Chondrocyte (in vitro differentiated cells): ENCODE data around the gene PYGO2. TPM values are rescaled to one million over a fixed set of nuclear protein-coding genes. Genes with fewer than 3 reads are reported as not detected.
A peak's percentile ranks its signal among the peaks of the same experiment; 100 is the strongest.
"Not testable (repeated sequence)": the region's sequence is repeated elsewhere in the genome, so short reads cannot be mapped to it uniquely, and the experiment has no call there.

ENCODE experiments used
- DNase-seq: peaks from one replicate; pipeline ENCODE4 v3.0.0; 2021; ENCODE audit warnings: mixed read lengths, low spot score
- H3K27ac Mint-ChIP-seq: one replicate; pipeline ENCODE4 v1.8.0; 2021; ENCODE audit warnings: mild to moderate bottlenecking, moderate library complexity, mixed read lengths; ENCODE audit not compliant: unreplicated experiment
- H3K27me3 Mint-ChIP-seq: 2 replicates; pipeline ENCODE4 v1.8.0; 2021; ENCODE audit warnings: low read depth, mixed read lengths
- H3K36me3 Mint-ChIP-seq: 2 replicates; pipeline ENCODE4 v1.8.0; 2021; ENCODE audit warnings: low read depth, mixed read lengths
- H3K4me1 Mint-ChIP-seq: 2 replicates; pipeline ENCODE4 v1.8.0; 2021; ENCODE audit warnings: low read depth, mild to moderate bottlenecking, mixed read lengths
- H3K4me3 Mint-ChIP-seq: one replicate; pipeline ENCODE4 v1.8.0; 2021; ENCODE audit warnings: mild to moderate bottlenecking, moderate library complexity, mixed read lengths; ENCODE audit not compliant: unreplicated experiment
- H3K9me3 Mint-ChIP-seq: 2 replicates; pipeline ENCODE4 v1.8.0; 2021; ENCODE audit warnings: low read depth, mixed read lengths
- total RNA-seq: library from RNA; stranded (reverse); gene quantifications from 3 replicates; pipeline ENCODE4 v1.2.1, GENCODE V29; 2021
- TF ChIP-seq, protein P1 (sequence below): fragments of 200-600 bp; sonication (generic); IDR thresholded peaks from 2 replicates; pipeline ENCODE4 v1.5.0; 2021; ENCODE audit warnings: antibody characterized with exemption, mild to moderate bottlenecking, moderate library complexity

The PYGO2 gene
- total RNA-seq, 1 donor from 2014 or later, result 24.0 TPM

- DNase-seq, result no peak
- H3K9me3 Mint-ChIP-seq, result peaks cover 19% of the 10 kb centered on the region
- peaks cover 15% of the 10 kb centered on the region for H3K36me3 Mint-ChIP-seq
- H3K27ac Mint-ChIP-seq, result no peak overlapping the region
- no peak overlapping the region for H3K4me3 Mint-ChIP-seq
- H3K27me3 Mint-ChIP-seq, result no peaks in the 10 kb centered on the region
- H3K4me1 Mint-ChIP-seq, result no peaks in the 10 kb centered on the region
- TF ChIP-seq, protein P1, sequence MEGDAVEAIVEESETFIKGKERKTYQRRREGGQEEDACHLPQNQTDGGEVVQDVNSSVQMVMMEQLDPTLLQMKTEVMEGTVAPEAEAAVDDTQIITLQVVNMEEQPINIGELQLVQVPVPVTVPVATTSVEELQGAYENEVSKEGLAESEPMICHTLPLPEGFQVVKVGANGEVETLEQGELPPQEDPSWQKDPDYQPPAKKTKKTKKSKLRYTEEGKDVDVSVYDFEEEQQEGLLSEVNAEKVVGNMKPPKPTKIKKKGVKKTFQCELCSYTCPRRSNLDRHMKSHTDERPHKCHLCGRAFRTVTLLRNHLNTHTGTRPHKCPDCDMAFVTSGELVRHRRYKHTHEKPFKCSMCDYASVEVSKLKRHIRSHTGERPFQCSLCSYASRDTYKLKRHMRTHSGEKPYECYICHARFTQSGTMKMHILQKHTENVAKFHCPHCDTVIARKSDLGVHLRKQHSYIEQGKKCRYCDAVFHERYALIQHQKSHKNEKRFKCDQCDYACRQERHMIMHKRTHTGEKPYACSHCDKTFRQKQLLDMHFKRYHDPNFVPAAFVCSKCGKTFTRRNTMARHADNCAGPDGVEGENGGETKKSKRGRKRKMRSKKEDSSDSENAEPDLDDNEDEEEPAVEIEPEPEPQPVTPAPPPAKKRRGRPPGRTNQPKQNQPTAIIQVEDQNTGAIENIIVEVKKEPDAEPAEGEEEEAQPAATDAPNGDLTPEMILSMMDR, result no peak
Measured at GRCh38 chr1:154913273-154913672, 48.3 kb downstream of the PYGO2 start.

DNA sequence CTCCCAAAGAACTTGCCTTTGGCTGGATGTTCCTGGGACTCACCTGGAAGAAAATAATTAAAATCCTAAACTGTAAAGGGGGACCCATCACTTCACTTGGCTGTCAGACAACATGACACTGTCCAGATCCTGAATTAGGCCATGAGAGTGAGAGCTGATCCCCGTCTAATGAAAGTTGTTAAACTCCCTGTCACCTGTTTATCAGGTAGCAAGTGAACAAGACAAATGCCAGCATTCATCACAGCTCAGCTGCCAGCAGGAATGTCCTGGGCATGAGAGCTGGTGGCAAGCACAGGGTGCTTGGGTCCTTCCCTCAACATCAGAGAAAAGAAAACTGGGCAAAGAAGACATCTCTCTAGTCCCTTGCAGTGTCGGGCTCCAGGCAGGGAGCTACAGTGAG lies 48.8 kb downstream of the PYGO2 start:
- Mint-ChIP-seq H3K4me1 (no peaks in the 10 kb centered on the region), H3K4me3 (no peak overlapping the region), H3K36me3 (peaks cover 17% of the 10 kb centered on the region), H3K27ac (no peak overlapping the region), H3K27me3 (no peaks in the 10 kb centered on the region), H3K9me3 (peaks cover 24% of the 10 kb centered on the region)
- peak; percentile 18 for DNase-seq
- TF ChIP-seq, protein P1, result no peak

DNA sequence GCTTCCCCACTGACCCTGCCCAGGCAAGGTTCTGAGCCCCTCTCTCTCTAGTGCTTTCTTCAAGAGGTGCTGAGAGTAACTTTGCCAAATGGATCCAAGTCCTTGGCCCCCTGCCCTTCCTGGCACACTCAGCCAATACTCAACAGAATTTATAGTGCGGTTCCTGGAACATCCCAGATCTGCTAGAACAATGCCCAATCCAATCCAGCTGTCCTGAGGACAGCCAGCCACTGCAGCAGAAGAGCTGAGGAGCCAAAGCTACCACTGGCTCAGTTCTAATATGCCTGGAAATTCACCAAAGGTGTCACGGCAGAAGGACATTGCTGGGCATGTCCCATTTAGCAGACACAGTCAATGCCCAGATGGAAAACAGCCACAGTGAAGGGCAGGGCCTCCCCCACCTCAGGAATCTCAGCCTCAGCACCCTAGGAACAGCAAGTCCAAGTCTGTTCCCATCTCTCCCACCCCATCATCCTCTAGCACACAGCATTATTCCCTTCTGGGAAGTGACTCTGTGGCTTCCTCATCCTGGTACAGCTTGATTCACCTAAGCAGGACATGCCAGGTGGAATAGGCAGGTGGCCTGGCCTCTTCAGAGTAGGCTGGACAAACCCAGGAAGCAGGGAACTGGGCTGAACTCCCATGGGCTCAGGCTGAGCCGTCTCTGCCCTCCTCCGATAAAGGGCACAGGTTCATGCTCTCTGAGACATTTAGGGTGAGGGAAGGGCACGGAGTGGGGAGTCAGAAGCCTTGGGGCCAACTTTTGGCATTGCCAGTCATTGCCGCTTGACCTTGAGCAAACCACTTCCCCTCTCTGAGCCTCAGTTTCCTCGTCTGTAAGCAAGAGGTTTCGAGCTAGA lies 49.7 kb downstream of the PYGO2 start:
- H3K36me3 Mint-ChIP-seq, result peaks cover 16% of the 10 kb centered on the region
- no peaks in the 10 kb centered on the region for H3K4me1 Mint-ChIP-seq
- peaks cover 26% of the 10 kb centered on the region for H3K9me3 Mint-ChIP-seq
- no peak overlapping the region for H3K27ac Mint-ChIP-seq
- H3K4me3 Mint-ChIP-seq, result no peak overlapping the region
- peak; percentile 53 for DNase-seq
- TF ChIP-seq, protein P1, result no peak
- H3K27me3 Mint-ChIP-seq, result no peaks in the 10 kb centered on the region

DNA sequence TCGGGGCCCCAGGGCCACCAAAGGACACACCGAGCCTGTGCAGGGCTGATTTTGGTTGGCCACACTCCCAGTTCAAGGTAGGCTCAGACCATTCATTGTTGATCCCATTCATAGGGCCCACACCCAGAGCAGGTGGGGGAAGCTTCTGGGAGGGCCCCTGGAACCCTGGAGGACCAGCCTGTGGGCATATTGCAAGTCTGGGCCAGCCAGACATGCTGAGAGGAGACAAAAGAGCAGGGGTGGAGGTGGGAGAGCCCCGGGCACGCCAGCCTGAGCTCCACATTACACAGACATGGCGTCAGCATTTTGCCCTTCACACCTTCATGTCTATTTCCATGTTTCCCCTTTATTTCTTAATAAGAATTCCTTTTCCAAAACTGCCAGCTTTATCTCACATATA lies 50.7 kb downstream of the PYGO2 start:
- no peaks in the 10 kb centered on the region for H3K4me1 Mint-ChIP-seq
- H3K36me3 Mint-ChIP-seq, result peaks cover 10% of the 10 kb centered on the region
- DNase-seq, result peak; percentile 49
- peaks cover 19% of the 10 kb centered on the region for H3K9me3 Mint-ChIP-seq
- H3K4me3 Mint-ChIP-seq, result no peak overlapping the region
- H3K27ac Mint-ChIP-seq, result no peak overlapping the region
- H3K27me3 Mint-ChIP-seq, result no peaks in the 10 kb centered on the region
- TF ChIP-seq, protein P1, result no peak

- Mint-ChIP-seq H3K27me3 (no peaks in the 10 kb centered on the region), H3K4me1 (no peaks in the 10 kb centered on the region), H3K27ac (no peak overlapping the region), H3K36me3 (peaks cover 10% of the 10 kb centered on the region), H3K4me3 (no peak overlapping the region), H3K9me3 (peaks cover 19% of the 10 kb centered on the region)
- DNase-seq, result no peak
- TF ChIP-seq, protein P1, result no peak
Measured at GRCh38 chr1:154908937-154909336, 52.6 kb downstream of the PYGO2 start.

DNA sequence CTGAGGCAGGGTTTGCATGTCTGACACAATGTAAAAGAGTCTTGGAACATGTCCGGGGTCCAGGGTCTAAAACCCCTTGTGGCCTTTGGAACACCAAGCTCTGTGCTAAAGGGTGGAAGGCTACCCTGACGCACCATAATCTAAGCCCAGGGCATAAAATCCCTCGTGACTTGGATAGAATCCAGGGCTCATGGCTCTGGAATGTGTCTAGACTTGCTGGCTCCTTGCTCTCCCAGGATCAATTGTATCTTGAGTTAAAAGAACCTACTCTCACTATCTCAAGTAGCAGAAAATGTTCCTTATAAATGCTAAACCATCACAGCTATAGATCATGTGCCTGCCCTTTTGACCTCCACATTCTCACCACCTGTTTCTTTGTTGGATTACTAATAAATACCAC lies 53.5 kb downstream of the PYGO2 start:
- not testable (repeated sequence) for H3K4me1 Mint-ChIP-seq, H3K27ac Mint-ChIP-seq, H3K27me3 Mint-ChIP-seq, DNase-seq, H3K4me3 Mint-ChIP-seq
- H3K9me3 Mint-ChIP-seq, result peaks cover 19% of the 10 kb centered on the region
- H3K36me3 Mint-ChIP-seq, result peaks cover 10% of the 10 kb centered on the region
